HL-60 (cell line): ENCODE measurements around the gene PTPRM.

ENCODE experiments used
- CTCF ChIP-seq: IDR thresholded peaks from one replicate; pipeline ENCODE4 v1.5.1; 2011; ENCODE audit warnings: low read length, control low read depth, inconsistent platforms; ENCODE audit not compliant: insufficient read depth
- GABPA ChIP-seq: IDR thresholded peaks from 2 replicates; pipeline ENCODE4 v1.6.1; 2012; ENCODE audit warnings: low read depth
- POLR2AphosphoS5 ChIP-seq: IDR thresholded peaks from 2 replicates; pipeline ENCODE4 v1.6.1; 2012; ENCODE audit warnings: low read depth
- REST ChIP-seq: IDR thresholded peaks from 2 replicates; pipeline ENCODE4 v1.6.1; 2012; ENCODE audit warnings: low read depth; ENCODE audit not compliant: insufficient replicate concordance

GRCh38 chr18:7559709-7560319 lies 7.3 kb upstream of the PTPRM start:
- TF ChIP-seq CTCF (no peak), REST (no peak), GABPA (no peak), POLR2AphosphoS5 (no peak)
